ENCODE measurements around the gene GLT8D2. TPM values are rescaled to one million over a fixed set of nuclear protein-coding genes. Genes with fewer than 3 reads are reported as not detected.
"Not testable (repeated sequence)": the region's sequence is repeated elsewhere in the genome, so short reads cannot be mapped to it uniquely, and the experiment has no call there.

Gene GLT8D2
- total RNA-seq, 1 experiment from 2014 or later, result 1.2 TPM

DNA sequence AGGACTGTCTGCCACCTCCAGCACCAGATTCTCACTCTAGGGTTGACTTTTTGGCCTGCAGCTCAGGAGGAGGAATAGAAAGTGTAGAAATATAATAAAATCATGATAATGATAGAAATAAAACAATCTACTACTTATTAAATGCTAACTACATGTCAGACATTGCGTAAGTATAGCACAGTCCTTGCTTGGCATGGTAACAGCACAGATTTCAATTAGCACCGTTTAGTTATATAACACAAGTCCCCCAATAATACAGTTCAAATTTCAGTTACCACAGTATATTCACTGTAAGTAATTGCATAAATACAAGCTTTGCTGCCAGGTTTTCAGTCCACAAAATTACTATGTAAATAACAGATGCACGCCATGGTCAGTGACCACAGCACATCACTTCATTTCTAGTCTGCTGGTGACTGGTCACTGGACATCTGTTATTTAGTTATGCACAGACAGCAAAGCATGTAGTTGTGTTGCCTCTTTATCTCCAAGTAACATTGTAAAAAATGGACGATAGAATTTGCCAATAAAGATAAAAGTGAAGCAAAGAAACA is 6.5 kb upstream of the GLT8D2 start:
- in situ Hi-C loops (cut with HindIII; ENCODE audit: low pct_unique_long_range_greater_than_20kb, low sequenced_read_pairs), result no loop called here
- DNase-seq (ENCODE audit: low read depth, low spot score), result no peak

DNA sequence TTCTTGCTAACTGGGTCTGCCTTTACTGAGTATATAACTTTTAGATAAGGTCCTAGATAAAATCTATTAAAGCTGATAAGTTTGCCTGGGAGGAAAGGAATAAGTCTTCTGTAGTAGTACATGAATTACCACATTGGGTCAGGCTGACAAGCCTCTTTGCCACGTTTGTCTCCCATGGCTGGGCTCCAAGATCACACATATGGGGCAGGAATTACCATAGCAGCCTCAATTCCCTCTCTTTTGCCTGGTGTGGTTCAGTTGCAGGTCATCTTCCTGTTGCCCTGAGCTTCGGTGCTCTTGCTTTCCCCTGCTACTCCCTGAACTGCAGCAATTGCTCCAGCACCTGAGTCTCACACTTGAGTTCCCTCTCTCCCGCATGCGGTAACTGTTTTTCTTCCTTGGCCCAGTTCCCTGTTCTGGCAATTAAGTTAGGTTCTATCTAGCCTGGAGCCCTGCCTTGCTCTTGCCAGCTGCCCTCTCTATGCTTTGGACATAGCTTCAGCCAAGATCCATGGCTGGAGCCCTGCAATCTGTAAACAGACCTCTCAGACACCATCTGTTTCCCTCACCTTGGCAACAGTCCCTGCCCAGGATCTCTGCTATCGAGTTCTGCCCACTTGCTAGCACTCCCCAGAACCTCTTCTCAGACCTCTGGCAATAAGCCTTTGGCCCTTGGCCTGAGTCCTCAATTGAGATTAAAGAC is 5.8 kb upstream of the GLT8D2 start:
- DNase-seq (ENCODE audit: low read depth, low spot score), result no peak
- in situ Hi-C loops (cut with HindIII; ENCODE audit: low pct_unique_long_range_greater_than_20kb, low sequenced_read_pairs), result no loop called here

DNA sequence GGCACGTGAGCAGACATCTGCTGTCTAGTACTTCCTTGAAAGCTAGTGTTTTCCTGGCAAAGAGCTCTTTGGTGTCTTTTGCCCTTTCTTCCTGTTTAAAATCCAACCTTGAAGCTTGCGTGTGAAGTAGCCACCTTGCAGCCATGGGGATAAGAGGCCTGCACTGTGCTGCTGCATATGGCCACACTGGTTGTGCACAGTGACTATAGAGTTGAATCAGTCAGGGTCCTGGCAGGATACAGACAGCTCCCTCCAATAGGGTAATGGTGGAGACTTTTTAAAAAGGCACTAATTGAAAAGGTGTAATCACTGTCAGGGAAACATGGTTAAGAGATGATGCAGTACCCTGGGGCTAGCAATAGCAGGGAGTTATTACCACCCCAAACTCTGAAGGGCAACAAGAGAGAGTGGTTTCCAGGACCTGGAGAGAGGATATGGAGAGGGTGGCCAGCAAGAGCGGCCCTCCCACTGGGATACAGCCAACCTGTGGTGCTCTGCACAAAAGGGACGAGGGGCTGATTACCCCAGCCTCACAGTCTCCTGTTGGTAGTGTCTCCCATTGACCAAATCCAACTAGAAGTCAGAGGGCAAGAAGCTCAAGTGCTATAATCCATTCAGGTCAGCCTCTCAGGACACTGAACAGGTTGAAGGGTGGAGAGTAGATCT is 4.8 kb upstream of the GLT8D2 start:
- in situ Hi-C loops (cut with HindIII; ENCODE audit: low pct_unique_long_range_greater_than_20kb, low sequenced_read_pairs), result no loop called here
- DNase-seq (ENCODE audit: low read depth, low spot score), result no peak

DNA sequence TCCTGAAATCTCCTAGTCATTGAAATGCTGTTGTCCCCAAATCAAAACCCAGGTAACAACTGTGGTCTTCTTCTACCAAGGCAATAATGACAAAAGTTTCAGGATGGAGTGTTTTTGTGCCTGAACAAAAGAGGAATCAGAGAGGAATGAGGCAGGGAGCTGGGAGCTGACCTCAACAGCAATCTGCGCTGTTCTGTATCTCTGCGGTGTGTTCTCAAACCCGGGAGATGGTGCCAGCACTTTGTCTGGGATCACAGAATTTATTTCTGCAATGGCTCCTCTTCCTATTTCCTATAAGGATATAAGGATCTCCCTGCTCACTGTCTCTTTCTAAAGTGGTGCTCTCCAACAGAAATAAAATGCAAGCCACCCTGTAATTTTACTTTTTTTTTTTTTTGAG is 449 bp upstream of the GLT8D2 start:
- in situ Hi-C loops (cut with HindIII; ENCODE audit: low pct_unique_long_range_greater_than_20kb, low sequenced_read_pairs), result no loop called here
- DNase-seq (ENCODE audit: low read depth, low spot score), result no peak

DNA sequence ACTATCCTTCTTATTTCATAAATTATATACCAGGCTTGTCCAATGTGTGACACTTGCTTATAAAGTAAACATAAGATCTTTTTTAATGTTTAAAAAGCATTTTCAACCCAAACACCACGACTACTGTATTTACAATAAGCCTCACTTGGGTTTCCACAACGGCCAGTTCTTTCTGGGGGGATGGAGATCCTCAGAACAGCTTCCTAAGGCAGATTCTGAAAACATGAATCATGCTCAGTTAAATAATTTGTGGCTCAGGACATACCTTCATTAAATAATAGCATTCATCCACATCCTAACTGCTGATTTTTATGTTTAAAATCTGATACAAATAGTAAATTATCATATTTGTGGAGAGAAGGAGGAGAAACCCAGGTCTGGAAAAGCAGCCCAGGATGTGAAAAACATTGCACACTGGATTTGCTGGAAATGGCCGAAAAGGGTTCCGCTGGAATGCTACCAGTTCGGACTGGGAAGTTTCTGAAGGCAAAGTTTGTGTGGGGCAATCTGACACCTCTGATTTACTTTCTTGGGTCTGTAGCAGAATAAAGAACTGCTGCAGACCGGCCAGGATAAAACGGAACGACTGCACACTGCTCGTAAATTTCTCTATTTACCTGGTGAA is 597 bp downstream of the GLT8D2 start:
- in situ Hi-C loops (cut with HindIII; ENCODE audit: low pct_unique_long_range_greater_than_20kb, low sequenced_read_pairs), result no loop called here

DNA sequence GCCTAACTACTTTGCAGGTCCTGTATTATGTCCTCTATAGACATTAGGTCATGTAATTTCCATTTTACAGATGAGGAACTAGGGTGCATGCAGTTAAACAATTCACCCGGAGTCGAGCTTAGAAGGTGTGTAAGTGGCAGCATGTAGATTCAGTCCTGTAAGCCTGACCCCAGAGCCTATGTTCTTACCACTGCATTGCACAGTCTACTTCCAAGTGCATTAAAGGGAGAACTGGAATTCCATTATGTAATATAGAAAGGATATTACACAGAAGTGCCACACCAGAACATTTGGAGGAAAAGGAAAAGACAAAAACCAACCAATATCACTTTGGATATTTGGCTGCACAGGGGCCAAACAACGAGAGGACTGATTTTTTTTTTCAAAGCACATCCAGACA is 1.2 kb downstream of the GLT8D2 start:
- in situ Hi-C loops (cut with HindIII; ENCODE audit: low pct_unique_long_range_greater_than_20kb, low sequenced_read_pairs), result no loop called here
- DNase-seq (ENCODE audit: low read depth, low spot score), result no peak

More for the DNA sequence above, 597 bp downstream of the GLT8D2 start:
- no peak for DNase-seq (ENCODE audit: low read depth, low spot score)

DNA sequence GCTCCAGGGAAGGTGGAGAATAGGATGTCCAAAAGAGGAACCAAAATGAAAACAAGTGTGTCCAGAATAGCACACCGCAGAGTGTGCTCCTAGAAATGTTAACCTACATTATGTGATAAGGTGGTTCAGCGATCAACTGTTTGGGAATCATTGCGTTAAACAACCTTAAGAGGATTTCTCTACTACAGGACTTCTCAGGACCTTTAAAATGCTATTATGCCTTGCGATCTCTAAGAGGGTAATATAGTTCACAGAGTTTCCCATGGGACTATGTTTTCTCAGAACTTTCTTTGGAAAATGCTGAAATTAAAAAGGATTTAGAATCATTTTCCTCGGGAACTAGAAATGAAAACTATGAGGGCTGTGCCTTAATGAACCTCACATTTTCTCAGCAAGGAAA is 1.8 kb downstream of the GLT8D2 start:
- no peak for DNase-seq (ENCODE audit: low read depth, low spot score)
- in situ Hi-C loops (cut with HindIII; ENCODE audit: low pct_unique_long_range_greater_than_20kb, low sequenced_read_pairs), result no loop called here

DNA sequence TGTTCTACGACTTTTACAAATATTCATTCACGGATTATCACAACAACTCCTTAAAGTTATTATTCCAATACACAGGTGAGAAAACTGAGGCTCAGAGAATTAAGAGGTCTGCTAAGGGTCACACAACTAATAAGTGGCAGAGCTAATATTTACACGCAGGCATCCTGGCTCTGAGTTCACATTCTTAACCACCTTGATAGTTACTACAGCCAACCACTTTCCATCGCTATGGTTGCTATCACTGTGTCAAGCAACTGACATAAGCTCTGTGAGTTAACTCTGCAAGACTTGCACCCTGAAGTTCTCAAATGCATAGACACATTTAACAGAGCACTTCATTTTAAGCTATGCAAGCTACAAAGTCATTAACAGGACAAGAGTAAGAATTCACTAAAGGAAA is 3.7 kb downstream of the GLT8D2 start:
- no peak for DNase-seq (ENCODE audit: low read depth, low spot score)
- in situ Hi-C loops (cut with HindIII; ENCODE audit: low pct_unique_long_range_greater_than_20kb, low sequenced_read_pairs), result no loop called here

DNA sequence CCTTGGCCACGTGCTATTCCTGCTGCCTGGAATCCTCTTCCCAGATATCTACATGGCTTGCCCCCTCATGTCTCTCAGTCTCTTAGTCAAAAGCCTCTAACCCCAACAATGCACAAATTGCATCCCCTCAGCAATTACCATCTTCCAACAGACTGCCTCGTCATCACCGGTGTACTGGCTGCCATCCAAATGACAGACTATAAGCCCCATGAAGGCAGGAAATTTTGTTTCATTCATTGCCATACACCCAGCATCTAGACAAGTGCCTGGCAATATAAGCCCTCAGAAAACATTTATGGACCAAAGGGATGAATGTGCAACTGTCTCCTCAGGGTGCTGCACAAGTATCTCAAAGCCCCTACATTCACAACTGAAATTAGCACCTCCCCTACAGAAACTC is 5.8 kb downstream of the GLT8D2 start:
- in situ Hi-C loops (cut with HindIII; ENCODE audit: low pct_unique_long_range_greater_than_20kb, low sequenced_read_pairs), result no loop called here
- no peak for DNase-seq (ENCODE audit: low read depth, low spot score)

DNA sequence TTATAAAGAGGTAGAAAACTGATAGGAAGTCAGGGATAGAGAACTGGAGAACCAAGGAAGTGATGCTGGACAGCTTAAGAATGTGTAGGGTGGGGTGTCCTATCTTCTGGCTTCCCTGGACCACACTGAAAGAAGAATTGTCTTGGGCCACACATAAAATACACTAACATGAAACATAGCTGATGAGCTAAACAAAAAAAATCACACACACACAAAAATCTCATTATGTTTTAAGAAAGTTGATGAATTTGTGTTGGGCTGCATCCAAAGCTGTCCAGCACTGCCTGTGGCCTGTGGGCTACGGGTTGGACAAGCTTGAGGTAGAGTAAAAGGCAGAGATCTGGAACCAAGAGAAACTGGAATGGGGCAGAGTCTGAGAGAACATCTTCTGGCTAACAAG is 7.4 kb downstream of the GLT8D2 start:
- no peak for DNase-seq (ENCODE audit: low read depth, low spot score)
- in situ Hi-C loops (cut with HindIII; ENCODE audit: low pct_unique_long_range_greater_than_20kb, low sequenced_read_pairs), result no loop called here

DNA sequence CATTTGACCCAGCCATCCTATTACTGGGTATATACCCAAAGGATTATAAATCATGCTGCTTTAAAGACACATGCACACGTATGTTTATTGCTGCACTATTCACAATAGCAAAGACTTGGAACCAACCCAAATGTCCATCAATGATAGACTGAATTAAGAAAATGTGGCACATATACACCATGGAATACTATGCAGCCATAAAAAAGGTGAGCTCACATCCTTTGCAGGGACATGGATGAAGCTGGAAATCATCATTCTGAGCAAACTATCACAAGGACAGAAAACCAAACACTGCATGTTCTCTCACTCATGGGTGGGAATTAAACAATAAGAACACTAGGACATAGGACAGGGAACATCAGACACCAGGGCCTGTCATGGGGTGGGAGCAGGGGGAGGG is 10.2 kb downstream of the GLT8D2 start:
- in situ Hi-C loops (cut with HindIII; ENCODE audit: low pct_unique_long_range_greater_than_20kb, low sequenced_read_pairs); DNase-seq (ENCODE audit: low read depth, low spot score): not testable (repeated sequence)

DNA sequence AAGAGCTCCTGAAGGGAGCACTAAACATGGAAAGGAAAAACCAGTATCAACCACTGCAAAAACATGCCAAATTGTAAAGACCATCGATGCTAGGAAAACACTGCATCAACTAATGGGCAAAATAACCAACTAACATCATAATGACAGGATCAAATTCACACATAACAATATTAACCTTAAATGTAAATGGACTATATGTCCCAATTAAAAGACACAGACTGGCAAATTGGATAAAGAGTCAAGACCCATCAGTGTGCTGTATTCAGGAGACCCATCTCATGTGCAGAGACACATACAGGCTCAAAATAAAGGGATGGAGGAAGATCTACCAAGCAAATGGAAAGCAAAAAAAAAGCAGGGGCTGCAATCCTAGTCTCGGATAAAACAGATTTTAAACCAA is 13.8 kb downstream of the GLT8D2 start:
- in situ Hi-C loops (cut with HindIII; ENCODE audit: low pct_unique_long_range_greater_than_20kb, low sequenced_read_pairs); DNase-seq (ENCODE audit: low read depth, low spot score): not testable (repeated sequence)

DNA sequence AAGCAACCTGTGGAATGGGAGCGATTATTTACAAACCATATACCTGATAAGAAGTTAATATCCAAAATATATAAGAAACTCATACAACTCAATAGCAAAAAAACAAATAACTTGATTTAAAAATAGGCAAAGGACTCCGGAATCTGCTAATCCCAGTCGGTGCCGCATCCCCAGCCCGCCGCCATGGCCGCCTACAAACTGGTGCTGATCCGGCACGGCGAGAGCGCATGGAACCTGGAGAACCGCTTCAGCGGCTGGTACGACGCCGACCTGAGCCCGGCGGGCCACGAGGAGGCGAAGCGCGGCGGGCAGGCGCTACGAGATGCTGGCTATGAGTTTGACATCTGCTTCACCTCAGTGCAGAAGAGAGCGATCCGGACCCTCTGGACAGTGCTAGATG is 19.4 kb downstream of the GLT8D2 start:
- DNase-seq (ENCODE audit: low read depth, low spot score); in situ Hi-C loops (cut with HindIII; ENCODE audit: low pct_unique_long_range_greater_than_20kb, low sequenced_read_pairs): not testable (repeated sequence)

DNA sequence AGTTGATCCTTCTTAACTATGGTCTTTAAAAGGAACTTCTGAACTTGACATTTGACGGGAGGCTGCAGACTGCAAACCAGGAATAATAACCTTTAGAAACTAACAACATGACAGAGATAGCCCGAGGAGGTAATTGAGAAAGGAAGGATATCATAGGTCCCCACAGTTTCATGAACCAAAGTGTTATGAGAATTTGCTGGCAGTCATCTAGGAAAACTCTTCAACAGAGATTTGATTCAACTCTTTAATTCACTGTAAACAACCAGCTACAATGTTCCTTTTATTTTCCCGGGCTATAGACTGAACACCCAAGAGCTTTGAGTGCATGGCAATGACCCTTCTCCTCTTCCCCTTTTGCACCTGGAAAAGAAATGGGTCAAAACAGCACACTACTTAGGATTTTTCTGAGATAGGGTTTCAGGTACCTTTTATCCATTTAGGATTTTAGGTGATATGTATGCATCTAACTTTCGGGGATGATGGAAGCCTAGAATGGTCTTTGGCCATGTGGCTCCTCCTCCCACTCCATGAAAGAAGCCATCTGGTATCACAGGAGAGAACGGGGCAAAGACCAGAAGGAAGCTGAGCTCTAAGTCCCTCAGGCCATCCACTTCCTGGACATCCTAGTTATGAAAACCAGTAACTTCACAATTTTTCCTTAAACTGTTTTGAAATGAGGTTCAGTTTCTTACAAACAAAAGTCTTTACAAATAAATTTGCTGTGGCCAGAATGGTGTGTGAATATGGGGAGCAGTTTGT is 23.0 kb downstream of the GLT8D2 start:
- in situ Hi-C loops (cut with HindIII; ENCODE audit: low pct_unique_long_range_greater_than_20kb, low sequenced_read_pairs), result no loop called here
- DNase-seq (ENCODE audit: low read depth, low spot score), result peak; percentile 97

DNA sequence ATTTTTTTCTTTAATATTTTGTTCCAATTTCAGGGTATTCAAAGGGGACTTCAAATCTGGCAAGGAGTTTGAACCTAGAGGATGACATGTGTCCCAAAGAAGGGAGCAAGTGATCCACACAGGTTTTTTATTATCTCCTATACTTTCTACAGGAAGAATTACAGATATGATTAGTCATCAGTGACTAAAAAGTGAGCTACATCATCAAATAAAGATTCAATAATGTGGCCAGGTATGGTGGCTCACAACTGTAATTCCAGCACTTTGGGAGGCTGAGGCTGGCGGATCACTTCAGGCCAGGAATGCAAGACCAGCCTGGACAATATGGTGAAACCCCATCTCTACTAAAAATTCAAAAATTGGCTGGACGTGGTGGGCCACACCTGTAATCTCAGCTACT is 24.2 kb downstream of the GLT8D2 start:
- in situ Hi-C loops (cut with HindIII; ENCODE audit: low pct_unique_long_range_greater_than_20kb, low sequenced_read_pairs), result no loop called here
- DNase-seq (ENCODE audit: low read depth, low spot score), result no peak

DNA sequence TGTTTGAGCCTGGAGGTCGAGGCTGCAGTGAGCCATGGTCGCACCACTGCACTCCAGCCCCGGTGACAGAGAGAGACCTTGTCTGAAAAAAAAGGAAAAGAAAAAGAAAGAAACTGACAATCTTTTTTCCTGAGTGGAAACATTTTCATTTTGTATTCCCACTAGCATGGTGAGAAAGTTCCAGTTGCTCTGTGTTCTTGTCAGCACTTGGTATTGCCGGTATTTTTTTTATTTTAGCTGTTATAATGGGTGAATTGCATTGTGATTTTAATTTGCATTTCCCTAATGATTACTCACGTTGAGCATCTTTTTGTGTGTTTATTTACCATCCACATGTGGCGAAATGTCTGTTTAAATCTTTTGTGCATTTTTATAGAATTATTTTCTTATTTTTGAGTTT is 25.6 kb downstream of the GLT8D2 start:
- in situ Hi-C loops (cut with HindIII; ENCODE audit: low pct_unique_long_range_greater_than_20kb, low sequenced_read_pairs), result no loop called here
- DNase-seq (ENCODE audit: low read depth, low spot score), result no peak

DNA sequence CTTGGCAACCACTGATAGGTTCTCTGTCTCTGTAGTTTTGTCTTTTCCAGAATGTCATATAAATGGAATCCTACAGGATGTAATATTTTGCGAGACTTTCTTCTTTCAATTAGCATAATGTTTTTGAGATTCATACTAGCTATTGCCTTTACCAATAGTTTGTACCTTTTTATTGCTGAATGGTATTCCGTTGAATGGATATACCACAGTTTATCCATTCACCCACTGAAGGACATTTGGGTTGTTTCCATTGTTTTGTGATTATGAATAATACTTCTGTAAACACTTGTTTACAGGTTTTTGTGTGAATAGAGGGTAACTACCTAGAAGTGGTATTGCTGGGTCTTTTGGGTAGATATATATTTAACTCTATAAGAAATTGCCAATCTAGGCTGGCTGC is 26.3 kb downstream of the GLT8D2 start:
- in situ Hi-C loops (cut with HindIII; ENCODE audit: low pct_unique_long_range_greater_than_20kb, low sequenced_read_pairs), result no loop called here
- DNase-seq (ENCODE audit: low read depth, low spot score), result no peak

DNA sequence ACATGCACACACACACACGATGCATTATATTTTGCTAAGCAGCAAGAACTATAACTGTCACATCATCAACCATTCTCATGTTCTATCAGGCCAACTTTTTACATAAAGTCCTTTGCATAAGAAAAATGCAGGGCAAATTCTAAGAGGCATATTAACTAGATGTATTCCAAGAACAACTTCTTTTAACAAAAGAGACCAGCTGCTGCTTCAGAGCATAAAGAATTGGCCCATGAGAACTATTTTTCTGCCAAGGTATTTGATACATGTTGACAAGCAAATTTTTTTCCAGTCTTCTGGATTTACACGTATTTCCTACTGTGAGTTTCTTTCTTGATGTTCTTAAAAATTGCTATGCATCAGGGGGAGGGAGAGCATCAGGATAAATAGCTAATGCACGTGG is 27.2 kb downstream of the GLT8D2 start:
- in situ Hi-C loops (cut with HindIII; ENCODE audit: low pct_unique_long_range_greater_than_20kb, low sequenced_read_pairs), result no loop called here
- DNase-seq (ENCODE audit: low read depth, low spot score), result no peak

All from SK-MEL-5 (cell line).